Frontal cortex (tissue), 4 donors: ENCODE results near the gene STX7. TPM values are rescaled to one million over a fixed set of nuclear protein-coding genes. Genes with fewer than 3 reads are reported as not detected.

Source experiments
- DNase-seq, 2 donors: peaks; one replicate each; pipeline ENCODE4 v3.0.0; 2012; ENCODE audit warnings: low spot score in 2 of 2
- FAIRE-seq: peaks from 2 replicates; lab custom pipeline; 2012; peaks lifted over from hg19 to GRCh38; lab: Jason Lieb, UNC
- total RNA-seq: library from RNA; depleted of rRNA; stranded (reverse); fragments of >200 nt; gene quantifications from one replicate; pipeline ENCODE4 v1.2.3, GENCODE V29; 2014
- donor health status: control.
- donor health status: control.
- donor health status: control.

STX7 gene
- total RNA-seq, 1 donor from 2014 or later: 82.7 TPM

DNA sequence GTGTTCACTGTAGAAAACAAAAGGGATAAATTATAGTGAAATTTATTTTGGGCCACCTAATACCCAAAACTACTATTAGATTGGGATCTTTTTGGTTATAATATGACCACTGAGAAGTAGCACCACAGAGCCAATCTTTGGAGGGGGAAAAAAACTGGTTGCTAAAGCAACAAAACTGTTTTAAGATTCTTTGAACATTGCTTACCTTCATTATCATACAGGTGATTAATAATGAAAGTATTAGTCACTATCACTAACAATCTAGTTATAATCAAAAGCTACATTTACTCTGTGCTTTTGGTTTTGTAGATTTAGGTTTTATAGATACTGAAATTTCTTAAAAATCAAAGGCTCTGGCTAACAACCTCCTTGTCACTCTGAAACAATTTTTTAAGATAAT, 31.7 kb downstream of the STX7 start:
- FAIRE-seq (no peak), DNase-seq (no peak)

DNA sequence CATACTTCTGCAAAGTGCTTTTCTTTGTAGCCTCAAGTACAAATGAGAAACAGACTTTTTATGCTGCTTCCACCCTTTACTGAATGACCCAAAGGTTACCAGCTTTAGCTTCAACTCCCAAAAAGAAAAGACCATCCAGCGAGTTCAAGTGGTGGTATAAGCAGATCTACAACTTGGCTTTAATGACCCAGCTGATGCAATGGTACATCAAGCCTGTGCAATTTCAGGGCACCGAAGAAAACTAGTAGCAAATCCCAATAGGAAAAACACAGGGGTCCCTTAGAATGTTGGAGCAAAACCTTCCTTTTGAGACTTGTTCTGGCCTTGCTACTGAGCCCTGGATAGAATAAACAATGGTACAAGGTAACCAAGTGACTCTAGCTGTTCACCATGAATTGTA, 33.8 kb downstream of the STX7 start:
- DNase-seq (no peak), FAIRE-seq (no peak)

DNA sequence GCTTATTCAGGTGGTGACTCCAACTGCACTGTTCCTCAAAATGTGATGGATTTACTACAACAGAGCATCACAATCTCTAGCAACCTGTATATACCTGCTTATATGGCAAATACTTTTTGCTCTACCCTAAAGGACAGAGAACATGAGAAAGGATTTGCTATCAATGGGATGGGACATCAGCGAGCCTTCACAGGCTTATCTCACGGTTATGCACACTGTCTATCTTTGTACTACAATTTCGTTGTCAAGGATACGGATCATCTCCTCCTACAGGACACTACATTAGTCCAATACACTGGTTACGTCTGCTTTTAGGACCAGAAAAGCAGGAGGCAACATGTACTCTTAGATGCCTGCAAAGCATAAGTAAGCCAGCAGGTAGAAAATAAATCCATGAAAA, 34.2 kb downstream of the STX7 start:
- no peak for FAIRE-seq
- no peak for DNase-seq

DNA sequence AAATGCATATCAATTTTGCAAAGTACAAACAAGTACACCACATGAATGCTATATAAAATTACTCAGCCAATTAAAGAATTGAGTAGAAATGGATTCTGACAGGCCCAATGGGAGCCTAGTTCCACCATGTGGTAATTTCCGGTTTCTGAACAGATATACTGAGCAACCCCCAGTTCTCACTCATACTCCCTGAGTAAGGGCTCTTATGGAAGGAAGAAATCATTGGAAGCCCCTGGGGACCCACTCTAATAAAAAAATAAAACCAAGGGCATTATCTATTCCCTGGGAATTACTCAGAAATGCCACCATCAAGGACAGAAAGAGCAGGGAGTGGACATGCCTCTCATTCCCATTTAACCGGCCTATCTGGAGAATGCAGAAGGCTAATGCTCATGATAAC, 34.6 kb downstream of the STX7 start:
- DNase-seq (no peak), FAIRE-seq (no peak)

DNA sequence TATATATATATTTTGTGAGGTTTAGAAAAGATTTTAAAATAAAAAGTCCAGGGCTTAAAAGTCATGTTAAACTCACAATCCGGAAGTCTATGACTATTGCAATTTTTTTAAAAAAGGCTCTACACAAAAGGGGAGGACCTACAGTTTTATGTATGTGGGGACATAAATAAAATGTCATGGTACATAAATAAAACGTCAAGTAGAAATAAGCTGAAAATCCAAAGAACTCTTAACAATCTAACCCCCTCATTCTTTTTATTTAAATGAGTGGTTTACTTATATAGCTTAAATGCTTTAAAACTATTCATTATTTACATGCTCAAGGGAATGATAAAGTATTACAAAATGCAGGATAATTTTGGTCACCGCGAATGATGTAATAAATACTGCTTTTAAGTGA, 36.2 kb downstream of the STX7 start:
- no peak for DNase-seq

DNA sequence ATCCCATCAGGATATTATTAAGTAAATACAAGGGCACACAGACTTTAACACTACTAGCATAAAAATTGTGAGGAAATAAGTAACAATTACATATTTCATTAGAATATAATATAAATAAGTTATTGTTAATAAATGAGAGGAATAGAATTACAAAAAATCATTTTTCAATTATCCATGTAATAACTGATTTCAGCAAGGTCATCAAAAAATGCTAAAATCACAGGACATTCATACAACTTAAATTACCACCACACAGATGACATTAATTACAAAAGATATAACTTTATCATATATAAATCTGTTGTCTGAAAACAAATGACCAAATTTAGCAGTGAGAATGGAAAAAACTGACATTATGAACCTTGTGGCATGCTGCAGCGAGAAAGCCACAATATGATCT, 37.0 kb downstream of the STX7 start:
- DNase-seq (no peak), FAIRE-seq (peak; percentile 65)

More for the DNA sequence above, 36.2 kb downstream of the STX7 start:
- FAIRE-seq: no peak

DNA sequence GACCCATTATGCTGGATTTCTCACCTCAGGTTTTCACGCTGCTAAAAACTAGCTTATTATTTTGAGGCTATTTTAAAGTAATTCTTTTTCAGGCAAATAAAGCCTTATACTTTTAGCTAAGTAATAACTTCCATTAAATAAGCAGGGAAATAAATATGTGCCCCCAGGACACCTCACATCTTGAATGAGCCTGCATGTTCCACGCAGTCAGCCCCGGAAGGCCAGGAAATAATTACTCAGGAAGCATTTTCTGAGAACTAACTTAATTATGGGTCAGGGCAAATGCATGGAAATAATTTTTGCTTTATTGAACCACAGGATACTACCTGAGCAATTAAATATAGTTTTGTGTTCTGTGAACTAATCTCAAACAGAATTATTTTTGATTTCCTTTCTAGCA, 41.1 kb downstream of the STX7 start:
- FAIRE-seq (no peak), DNase-seq (no peak)

DNA sequence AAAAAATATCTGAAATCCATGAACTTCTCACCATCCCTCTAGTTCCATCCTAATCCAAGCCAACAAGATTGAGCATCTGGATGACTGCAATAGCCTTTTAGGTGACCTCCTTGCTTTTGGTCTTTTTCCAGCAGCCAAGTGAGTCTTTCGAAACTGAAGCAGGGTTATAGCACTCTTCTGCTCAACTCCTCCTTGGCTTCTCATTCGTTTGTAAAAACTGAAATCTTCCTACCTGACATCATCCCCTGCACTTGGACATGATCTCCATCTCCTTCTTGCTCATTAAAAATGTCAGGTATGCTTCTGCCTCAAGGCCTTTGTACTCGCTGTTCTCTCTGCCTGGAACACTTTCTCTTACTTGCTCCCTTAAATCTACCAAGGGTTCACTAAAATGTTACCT, 46.0 kb downstream of the STX7 start:
- DNase-seq (no peak), FAIRE-seq (no peak)

DNA sequence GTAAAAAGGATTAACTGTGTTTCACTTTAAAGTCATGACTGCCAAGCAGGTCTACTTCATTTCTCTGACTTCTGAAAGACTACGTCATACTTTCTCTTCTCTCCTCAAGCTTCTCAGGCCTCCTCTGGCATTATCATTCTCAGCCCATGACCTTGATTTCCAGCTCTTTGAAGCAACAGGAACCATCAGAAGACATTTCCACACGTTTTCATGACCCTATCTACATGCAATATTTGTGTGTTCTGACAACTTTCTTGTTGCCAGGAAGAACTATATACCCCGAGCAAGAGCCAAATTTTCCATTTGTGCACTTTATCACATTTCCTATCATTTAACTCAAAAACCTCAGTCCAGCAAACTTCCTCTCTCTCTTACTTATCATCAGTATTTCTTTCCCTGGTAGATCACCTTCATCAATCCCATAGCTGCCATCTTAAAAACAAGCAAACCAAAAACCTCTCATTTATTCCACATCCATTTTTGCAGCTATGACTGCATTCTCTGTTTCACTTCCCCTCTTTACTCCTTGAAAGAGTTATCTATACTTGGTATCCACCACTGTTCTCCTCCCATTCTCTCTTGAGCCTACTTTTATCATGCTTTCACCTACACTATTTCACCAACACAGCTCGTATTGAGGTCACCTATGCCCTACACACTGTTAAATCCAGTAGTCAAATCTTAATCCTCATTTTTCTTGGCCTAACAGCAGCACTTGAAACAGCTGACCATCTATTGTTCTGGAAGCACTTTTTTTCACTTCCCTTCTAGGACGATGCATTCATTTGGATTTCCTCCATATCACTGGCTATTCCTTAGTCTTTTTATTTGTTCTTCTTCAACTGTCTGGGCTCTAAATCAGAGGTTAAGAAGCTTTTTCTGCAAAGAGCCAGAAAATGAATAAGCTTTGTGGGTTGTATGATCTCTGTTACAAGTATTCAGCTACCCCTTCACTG, 47.1 kb downstream of the STX7 start:
- DNase-seq (no peak), FAIRE-seq (no peak)

DNA sequence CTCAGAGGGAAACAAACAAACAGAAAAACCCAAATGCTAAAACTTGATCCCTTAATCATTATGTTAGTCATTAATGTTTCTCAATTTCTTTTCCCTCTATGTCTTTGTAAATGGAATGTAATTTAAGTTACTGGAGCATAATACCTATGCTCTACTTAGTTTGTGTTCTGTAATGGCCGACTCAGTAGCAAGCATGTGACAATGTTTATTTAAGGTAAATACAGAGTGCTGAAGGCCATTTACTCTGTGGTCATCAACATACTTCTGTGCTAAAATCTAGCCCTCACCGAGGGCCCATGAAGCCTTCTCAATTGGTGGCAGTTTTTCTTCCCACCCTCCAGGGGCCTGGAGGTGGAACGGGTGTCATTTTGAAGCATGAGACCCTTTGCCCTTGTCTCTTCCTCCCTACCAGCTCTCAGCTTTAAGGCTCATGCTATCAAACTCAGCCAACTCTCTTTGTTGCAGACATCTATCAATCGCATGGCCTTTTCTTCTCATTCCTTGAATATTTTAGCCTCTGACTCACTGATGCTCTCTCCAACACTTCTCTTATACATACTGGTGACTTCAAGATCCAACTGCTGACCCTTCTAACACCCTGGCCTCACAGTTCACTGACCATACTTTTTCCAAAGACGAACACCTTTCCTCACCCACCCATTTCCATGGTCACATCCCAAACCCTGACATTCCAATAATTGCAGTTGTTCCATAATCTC, 48.2 kb downstream of the STX7 start:
- FAIRE-seq: no peak
- DNase-seq: no peak

DNA sequence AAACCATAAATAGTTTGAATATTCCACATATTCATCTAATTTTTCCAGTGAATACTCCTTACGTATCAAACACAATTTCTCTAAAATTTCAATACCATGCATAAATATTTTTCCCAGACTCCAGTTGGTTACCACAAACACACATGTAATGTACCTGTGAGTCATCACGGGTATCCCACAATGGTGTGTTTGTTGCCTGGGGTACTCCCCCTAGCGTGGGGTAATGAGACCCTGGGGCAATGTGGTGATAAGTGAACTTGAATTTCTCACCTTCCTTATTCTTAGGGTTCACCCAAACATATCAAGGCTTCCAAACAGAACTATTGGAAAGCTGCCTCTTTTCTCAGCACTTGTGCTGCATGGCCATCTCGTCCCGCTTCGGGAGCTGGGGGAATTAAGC, 51.0 kb downstream of the STX7 start:
- no peak for FAIRE-seq

DNA sequence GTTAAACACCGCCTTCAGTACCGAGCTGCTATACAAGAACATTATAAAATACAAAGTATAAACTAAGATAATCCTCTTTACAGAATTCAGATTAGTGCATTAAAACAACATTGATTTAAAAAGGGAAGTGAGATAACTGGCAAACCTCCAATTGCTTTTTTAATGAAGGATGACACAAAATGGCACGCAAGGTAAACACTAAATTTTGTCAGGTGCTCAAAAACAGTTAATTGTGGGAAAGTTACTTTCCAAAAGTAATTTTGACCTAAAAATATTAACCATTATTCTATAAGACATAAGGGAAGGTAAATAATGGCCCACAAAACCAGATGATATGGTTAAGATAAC, 53.3 kb downstream of the STX7 start:
- FAIRE-seq (no peak), DNase-seq (no peak)

More for the DNA sequence above, 51.0 kb downstream of the STX7 start:
- no peak for DNase-seq

DNA sequence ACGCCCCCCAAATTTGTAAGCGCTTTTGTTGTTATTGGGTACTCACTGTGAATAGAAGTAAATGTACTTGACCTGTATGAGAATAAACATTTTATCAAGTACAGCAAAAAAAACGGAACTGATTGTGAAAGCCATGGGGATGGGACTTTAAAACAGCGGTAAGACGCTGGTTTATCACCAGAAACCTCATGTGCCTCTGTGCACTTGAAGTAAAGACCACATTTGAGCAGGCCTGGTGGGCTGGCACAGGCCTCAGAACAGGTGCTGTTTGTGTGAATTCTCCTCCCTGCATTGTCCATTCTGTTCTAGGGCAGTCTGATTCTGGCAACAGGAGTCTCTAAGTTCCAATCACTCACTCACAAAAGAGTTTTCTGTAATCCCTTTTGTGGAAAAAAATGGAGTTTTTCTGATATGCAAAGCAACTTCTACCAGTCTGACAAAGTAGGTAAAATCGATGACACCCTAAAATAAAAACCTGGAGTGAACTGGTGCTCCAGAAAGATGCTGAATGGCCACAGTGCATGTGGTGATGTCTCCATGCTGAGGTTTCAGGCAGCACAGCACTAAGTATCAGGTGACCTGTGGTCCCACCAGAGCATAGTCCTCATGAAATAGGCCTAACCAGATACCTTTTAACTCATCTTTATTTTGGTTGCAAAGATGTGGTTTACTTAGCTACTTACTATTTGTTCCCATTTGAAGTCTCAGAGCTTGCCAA, 53.9 kb downstream of the STX7 start:
- DNase-seq: no peak
- no peak for FAIRE-seq

DNA sequence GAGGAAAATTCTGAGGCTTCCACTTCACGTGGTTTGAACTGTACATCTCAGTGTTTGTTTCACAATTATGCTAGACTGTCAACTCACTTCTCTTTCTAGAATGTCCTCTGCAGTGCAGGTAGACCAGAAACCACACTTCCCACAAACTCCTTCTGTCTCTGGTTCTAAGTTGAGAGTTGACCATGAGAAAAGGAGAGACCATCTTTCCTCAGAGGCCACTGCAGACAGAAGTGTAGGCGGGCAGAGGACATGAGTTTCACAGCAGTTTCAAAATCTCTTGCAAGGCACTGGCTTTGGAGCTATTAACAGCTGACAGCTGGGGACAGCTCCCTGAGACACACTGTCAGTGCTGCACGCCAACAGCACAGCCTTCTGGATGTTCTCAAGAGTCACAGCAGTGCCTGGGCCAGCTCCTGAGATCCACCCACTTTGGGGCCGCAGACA, 56.2 kb downstream of the STX7 start:
- no peak for FAIRE-seq
- peak in 1 of 2 donors; percentile 3 for DNase-seq

DNA sequence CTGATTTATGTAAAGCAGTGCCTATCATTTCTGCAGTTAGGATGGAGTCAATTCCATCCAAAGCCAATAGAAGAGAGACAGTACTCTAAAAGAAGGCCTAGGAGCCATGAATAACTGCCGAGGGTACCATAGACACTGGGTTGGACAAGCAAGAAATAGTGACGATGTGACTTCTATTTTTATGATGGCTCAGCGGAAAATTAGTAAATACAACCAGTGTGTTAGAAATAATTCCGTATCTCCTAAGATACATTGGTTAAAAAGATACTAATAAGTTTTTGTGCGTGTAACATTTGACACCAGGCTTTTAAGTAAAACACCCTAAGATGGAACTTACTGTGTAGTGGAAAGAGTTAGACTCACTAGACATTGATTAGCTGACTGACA, 66.1 kb downstream of the STX7 start:
- FAIRE-seq (no peak), DNase-seq (no peak)

DNA sequence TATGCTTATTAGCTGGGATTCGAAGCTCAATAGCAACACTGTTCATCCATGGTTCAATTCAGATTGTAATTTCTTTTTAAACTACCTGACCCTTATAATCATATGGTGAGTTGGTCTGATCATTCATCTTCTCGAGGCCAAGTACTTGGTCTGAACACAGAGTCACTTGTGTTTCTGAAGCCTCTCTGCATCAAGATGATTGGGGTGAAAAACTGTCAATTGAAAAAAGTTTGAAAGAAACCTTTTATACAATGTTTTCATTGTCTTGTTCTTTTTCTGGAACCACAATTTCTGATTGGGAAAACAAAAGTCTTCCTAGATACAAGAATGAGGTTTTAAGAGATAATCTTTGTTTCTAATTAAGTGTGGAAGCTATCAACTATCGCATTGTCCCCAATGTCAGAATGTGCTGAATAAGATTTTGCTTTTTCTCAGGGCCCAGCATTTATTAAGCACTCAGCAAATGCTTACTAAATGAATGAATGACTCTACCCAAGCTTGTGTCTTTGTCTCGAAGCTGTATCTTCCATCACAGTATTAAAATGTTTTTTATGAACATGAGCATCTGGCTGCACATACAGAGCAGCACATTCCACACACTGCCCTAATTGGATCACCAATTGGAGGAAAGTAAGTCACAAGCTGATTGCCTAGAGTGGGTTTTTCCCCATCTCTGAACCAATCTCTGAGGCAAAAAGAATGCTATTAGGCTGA, 66.6 kb downstream of the STX7 start:
- no peak for FAIRE-seq
- DNase-seq: no peak

DNA sequence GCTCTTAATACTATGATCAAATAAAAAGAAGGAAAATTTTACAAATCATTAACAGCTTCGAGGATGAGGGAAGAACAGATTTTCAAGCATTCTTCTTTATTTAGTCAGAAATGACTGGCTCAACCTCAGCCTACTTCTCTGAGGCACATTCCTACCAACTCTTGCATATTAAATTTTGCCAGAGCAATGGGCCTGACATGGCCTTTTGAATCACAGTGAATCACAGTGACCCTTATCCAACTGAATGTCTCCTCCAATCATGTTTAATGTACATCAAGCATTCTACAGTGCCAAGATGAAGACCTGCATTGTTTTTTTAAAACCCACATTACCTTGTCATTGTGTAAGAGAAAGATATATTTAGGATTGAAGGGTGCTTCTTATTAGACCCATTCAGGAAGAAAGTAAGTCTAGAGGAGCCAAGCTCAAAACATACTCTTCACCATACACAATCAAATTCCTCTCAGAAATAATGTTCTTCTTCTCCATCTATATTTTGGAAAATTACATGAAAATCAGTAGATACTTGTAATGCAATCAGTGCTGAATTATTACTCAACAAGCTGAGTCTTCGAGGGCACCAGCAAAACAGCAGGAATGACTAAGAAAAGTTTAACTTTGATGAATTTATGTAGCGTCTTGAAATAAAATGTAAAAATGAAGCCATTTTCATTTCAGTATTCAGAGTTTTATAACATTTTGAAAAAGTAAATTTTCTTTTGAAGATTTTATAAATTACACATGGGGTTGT, 67.5 kb downstream of the STX7 start:
- no peak for FAIRE-seq

DNA sequence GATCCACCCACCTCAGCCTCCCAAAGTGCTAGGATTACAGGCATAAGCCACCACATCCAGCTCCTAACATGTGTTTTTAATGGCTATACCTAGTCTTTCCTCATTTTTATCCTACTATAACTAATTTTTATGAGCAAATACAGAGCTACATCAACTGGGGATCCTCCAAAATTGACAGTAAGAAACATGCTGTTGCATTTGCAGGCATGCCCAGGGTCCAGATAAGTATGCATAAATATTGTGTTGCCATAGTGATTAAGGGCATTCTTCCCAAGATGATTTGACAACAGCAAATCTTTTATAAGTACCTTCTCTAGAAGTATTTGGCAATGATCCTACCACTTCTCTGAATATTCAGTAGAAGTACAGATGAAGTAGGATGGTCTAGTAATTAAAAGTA, 69.7 kb downstream of the STX7 start:
- FAIRE-seq (no peak), DNase-seq (no peak)

More for the DNA sequence above, 67.5 kb downstream of the STX7 start:
- no peak for DNase-seq

DNA sequence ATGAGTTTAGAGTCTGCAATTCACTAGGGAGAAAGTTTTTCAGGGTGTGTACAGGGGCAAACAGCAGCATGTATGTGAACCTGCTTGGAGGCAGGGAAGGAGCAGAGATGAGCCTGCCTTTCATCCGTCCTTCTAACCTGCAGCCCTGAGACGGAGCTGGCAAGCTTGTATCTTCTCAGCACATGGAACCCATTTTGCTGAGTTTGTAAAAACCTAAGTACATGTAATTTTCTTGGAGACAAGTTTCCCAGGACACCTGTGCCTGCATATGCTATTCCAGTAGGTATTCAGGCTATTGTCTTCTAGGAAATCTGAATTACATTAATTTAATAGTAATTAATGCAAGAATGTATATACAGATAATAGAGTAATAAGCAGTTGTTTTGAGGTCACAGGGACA, 82.8 kb downstream of the STX7 start:
- no peak for FAIRE-seq
- DNase-seq: no peak
